Cardiac fibroblast (primary cell): ENCODE results near the gene ITGAL.

Source experiments
- DNase-seq, 2 donors: peaks; one replicate each; pipeline versions ENCODE4 v3.0.0 to v3.0.0-alpha.2; 2010; ENCODE audit warnings: low read depth in 2 of 2
- H3K4me3 ChIP-seq, 2 donors: replicated peaks in 1 of 2; 1 replicate in 1 of 2; 2 replicates in 1 of 2; pipeline ENCODE4 v1.5.1; 2011; ENCODE audit warnings: low read depth in 2 of 2, low read length in 2 of 2, mild to moderate bottlenecking in 2 of 2, moderate library complexity in 1 of 2
- CTCF ChIP-seq: IDR thresholded peaks from one replicate; pipeline ENCODE4 v1.5.1; 2011; ENCODE audit warnings: low read depth, mild to moderate bottlenecking, low read length, inconsistent platforms

ITGAL gene

GRCh38 chr16:30491229-30491628, 18.7 kb downstream of the ITGAL start:
- no peak for TF ChIP-seq CTCF

GRCh38 chr16:30491744-30492308, 19.3 kb downstream of the ITGAL start:
- no peak for TF ChIP-seq CTCF
- DNase-seq, result peak; percentile 76 to 81

More at GRCh38 chr16:30491229-30491628, 18.7 kb downstream of the ITGAL start:
- no peak for DNase-seq
- H3K4me3 ChIP-seq, result no peak overlapping the region

GRCh38 chr16:30493941-30494488, 21.5 kb downstream of the ITGAL start:
- no peak overlapping the region for H3K4me3 ChIP-seq
- no peak for DNase-seq
- TF ChIP-seq CTCF, result no peak

More at GRCh38 chr16:30491744-30492308, 19.3 kb downstream of the ITGAL start:
- H3K4me3 ChIP-seq, result no peak overlapping the region

DNA sequence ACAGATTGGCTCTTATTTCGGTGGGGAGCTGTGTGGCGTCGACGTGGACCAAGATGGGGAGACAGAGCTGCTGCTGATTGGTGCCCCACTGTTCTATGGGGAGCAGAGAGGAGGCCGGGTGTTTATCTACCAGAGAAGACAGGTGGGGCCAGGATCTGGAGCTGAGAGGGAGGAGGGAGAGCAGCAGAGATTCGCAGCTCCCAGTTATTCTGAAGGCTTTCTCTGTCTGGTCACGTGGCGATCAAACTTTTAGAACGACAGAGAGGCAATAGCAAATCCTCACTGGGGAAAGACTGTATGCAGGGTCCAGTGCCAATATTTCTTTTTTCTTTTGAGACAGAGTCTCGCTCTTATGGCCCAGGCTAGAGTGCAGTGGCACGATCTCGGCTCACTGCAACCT, 22.2 kb downstream of the ITGAL start:
- no peak overlapping the region for H3K4me3 ChIP-seq

DNA sequence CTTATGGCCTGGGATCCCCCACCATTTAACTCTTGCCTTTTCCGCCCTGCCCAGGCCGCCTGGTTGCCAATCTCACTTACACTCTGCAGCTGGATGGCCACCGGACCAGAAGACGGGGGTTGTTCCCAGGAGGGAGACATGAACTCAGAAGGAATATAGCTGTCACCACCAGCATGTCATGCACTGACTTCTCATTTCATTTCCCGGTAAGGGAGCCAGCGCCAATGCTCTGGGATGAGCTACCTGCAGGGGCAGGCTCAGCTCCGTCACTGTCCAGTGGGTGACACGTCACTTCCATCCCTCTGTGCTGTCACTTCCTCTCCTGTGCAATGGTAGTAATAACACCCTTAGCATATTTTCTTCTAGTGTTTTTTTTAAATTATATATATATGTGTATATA, 26.7 kb downstream of the ITGAL start:
- H3K4me3 ChIP-seq, result peak overlapping the region in 1 of 2 donors; percentile 30
- DNase-seq, result peak in 1 of 2 donors; percentile 12
- TF ChIP-seq CTCF, result no peak

More for the DNA sequence above, 22.2 kb downstream of the ITGAL start:
- no peak for TF ChIP-seq CTCF
- no peak for DNase-seq

DNA sequence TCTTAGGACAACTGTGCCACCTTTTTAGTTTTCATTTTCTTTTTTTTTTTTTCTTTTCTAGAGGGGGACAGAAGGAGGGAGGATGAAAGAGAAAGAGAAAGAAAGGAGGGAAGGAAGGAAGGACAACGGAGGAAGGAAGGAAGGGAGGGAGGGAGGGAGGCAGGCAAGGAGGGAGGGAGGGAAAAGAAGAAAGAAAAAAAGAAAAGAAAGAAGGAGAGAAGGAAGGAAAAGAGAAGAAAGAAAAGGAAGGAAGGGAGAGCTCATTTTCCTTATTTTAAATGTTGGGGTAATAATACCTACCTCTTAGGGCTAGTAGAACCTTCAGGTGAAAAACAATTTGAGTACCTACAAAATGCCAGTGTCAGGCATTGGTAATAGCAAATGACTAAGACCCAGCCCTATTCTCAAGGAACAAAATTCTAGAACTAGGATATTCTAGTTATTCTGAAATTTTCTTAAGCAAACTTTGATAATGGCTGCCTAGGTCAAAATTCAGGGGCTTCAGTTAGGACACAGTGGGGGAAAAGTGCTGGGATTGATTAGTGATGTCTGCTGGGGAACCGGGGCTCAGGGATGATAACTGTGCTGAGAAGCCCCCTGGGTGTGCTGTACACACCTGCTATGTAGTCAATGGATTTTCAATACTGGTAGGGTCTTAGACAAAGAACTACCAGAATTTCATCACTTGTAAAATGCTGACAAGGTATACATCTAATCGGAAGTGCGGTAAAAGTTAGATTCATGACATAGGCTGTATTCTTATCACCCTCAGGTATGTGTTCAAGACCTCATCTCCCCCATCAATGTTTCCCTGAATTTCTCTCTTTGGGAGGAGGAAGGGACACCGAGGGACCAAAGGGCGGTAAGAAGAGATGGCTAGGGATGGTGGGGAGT, 31.1 kb downstream of the ITGAL start:
- TF ChIP-seq CTCF, result no peak
- no peak for DNase-seq
- no peak overlapping the region for H3K4me3 ChIP-seq
